ENCODE data around the gene ALB. TPM values are rescaled to one million over a fixed set of nuclear protein-coding genes. Genes with fewer than 3 reads are reported as not detected.
A peak's percentile ranks its signal among the peaks of the same experiment; 100 is the strongest.

Gene ALB
- total RNA-seq, 1 experiment from 2014 or later, result 0.22 TPM

DNA sequence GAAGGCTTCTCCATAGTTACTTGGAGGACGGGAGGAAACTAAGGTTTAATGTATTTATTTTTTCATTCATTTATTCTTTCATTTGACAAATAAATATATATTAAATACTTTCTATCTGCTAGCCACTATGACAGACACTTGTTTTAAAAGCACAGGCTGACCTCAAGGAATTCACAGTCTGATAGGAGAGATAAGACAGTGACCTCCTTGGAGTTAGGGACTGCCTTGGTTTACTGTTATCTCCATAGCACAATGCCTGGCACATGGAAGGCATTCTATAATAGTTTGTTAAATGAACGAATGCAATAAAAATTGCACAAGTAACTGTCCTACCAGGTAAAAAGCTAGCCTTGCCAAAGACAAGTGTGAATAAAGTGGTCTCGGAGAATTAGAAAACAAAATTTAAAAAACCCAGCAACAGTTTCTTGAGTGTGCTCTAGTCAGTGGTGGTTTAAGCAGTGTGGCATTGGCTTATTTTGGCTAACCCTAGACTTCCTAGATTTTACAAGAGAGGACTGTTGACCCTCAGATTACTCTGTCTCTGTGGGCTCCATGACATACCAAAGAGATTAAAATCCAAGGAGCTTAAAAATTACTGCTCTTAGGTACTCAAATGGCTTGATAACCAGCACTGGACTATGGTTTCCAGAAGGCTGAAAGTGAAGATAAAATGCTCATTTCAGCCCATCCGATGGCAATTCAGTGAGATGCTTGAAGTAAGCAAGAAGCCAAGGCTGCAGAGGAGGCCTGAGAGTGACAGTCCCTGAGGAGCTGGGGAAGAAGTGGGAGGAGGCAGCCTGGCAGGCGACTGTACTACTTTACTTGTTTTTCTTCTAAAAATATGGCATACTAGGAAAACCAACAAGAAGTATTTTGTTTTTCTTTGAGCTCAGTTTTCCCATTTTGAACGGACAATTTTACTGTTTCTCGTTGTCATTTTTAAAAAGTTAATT lies 41.6 kb downstream of the ALB start:
- Histone ChIP-seq H3K36me3 (ENCODE audit: low read depth, low read length) (no peaks in the 10 kb centered on the region), H3K4me3 (ENCODE audit: low read length) (no peak overlapping the region), H3K27me3 (ENCODE audit: low read length) (peaks cover 12% of the 10 kb centered on the region; the same call in 1 of the 2 replicates), H3K79me2 (ENCODE audit: low read length) (no peaks in the 10 kb centered on the region), H3K9me3 (ENCODE audit: low read length) (no peaks in the 10 kb centered on the region), H3K4me2 (ENCODE audit: low read length) (no peak overlapping the region), H3F3A (ENCODE audit: low read length, unreplicated experiment) (no peaks in the 10 kb centered on the region), H3K27ac (ENCODE audit: low read length) (no peak overlapping the region), H3K9me2 (replicated peaks; ENCODE audit: low read length) (no peaks in the 10 kb centered on the region), H3K9ac (ENCODE audit: low read length) (no peak overlapping the region), H4K20me1 (ENCODE audit: low read length) (no peaks in the 10 kb centered on the region), H3K4me1 (ENCODE audit: insufficient read depth, low read length) (peaks cover 20% of the 10 kb centered on the region), H2AFZ (ENCODE audit: low read length) (no peak overlapping the region)
- TF ChIP-seq EZH2phosphoT487 (IDR thresholded peaks at IDR 0.05; ENCODE audit: borderline replicate concordance, low read length) (no peak), EZH2 (IDR thresholded peaks at IDR 0.05; ENCODE audit: low read length, unreplicated experiment) (no peak)
- TF ChIP-seq, protein P1, sequence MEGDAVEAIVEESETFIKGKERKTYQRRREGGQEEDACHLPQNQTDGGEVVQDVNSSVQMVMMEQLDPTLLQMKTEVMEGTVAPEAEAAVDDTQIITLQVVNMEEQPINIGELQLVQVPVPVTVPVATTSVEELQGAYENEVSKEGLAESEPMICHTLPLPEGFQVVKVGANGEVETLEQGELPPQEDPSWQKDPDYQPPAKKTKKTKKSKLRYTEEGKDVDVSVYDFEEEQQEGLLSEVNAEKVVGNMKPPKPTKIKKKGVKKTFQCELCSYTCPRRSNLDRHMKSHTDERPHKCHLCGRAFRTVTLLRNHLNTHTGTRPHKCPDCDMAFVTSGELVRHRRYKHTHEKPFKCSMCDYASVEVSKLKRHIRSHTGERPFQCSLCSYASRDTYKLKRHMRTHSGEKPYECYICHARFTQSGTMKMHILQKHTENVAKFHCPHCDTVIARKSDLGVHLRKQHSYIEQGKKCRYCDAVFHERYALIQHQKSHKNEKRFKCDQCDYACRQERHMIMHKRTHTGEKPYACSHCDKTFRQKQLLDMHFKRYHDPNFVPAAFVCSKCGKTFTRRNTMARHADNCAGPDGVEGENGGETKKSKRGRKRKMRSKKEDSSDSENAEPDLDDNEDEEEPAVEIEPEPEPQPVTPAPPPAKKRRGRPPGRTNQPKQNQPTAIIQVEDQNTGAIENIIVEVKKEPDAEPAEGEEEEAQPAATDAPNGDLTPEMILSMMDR (conservative IDR thresholded peaks at IDR 0.05; ENCODE audit: low read depth, low read length), result no peak
- intact Hi-C loops (cut with micrococcal nuclease), result loop anchor here (1.0 to 5.0 kb wide), 3 partner anchors 48 to 134 kb away; no protein-coding TSS in a partner anchor
- ATAC-seq, result no peak
- ChIA-PET CTCF (interaction anchor here (0.6 to 1.5 kb wide), 8 partner anchors 47 to 208 kb away, joined by 3 to 29 read pairs (median 6); no protein-coding TSS in a partner anchor), POLR2A (ENCODE audit: unreplicated experiment) (interaction anchor here (0.5 kb wide), 1 partner anchor 186 kb away, joined by 3 read pairs; no protein-coding TSS in a partner anchor)
- BruUV-seq (replicated peaks), result no TSS peak
- DNase-seq, result no peak

GRCh38 chr4:73446336-73446938 lies 42.4 kb downstream of the ALB start:
- TF ChIP-seq EZH2phosphoT487 (IDR thresholded peaks at IDR 0.05; ENCODE audit: borderline replicate concordance, low read length) (no peak), EZH2 (IDR thresholded peaks at IDR 0.05; ENCODE audit: low read length, unreplicated experiment) (no peak)
- TF ChIP-seq, protein P1 (conservative IDR thresholded peaks at IDR 0.05; ENCODE audit: low read depth, low read length), result peak; percentile 98
- Histone ChIP-seq H3K9me3 (ENCODE audit: low read length) (no peaks in the 10 kb centered on the region), H3K27me3 (ENCODE audit: low read length) (peaks cover 12% of the 10 kb centered on the region; the same call in 1 of the 2 replicates), H3K27ac (ENCODE audit: low read length) (no peak overlapping the region), H3F3A (ENCODE audit: low read length, unreplicated experiment) (no peaks in the 10 kb centered on the region), H3K4me3 (ENCODE audit: low read length) (no peak overlapping the region), H4K20me1 (ENCODE audit: low read length) (no peaks in the 10 kb centered on the region), H3K36me3 (ENCODE audit: low read depth, low read length) (no peaks in the 10 kb centered on the region), H3K79me2 (ENCODE audit: low read length) (no peaks in the 10 kb centered on the region), H3K9ac (ENCODE audit: low read length) (no peak overlapping the region), H3K4me1 (ENCODE audit: insufficient read depth, low read length) (peaks cover 24% of the 10 kb centered on the region), H2AFZ (ENCODE audit: low read length) (no peak overlapping the region), H3K9me2 (replicated peaks; ENCODE audit: low read length) (no peaks in the 10 kb centered on the region), H3K4me2 (ENCODE audit: low read length) (no peak overlapping the region)
- intact Hi-C loops (cut with micrococcal nuclease), result loop anchor here (1.0 to 5.0 kb wide), 3 partner anchors 49 to 135 kb away; no protein-coding TSS in a partner anchor
- DNase-seq, result peak; percentile 83
- ChIA-PET POLR2A (ENCODE audit: unreplicated experiment) (interaction anchor here (0.5 kb wide), 1 partner anchor 187 kb away, joined by 3 read pairs; no protein-coding TSS in a partner anchor), CTCF (interaction anchor here (0.6 to 1.5 kb wide), 8 partner anchors 48 to 207 kb away, joined by 3 to 29 read pairs (median 6); no protein-coding TSS in a partner anchor)
- peak; percentile 74 for ATAC-seq
- BruUV-seq (replicated peaks), result no TSS peak

All from PC-3 (cell line).